GM12878 (cell line): ENCODE data around the gene PRMT2.

Source experiments
- CHD4 ChIP-seq: fragments of 200-600 bp; sonication (generic); IDR thresholded peaks from 2 replicates; pipeline ENCODE4 v1.6.1; 2016; ENCODE audit warnings: mild to moderate bottlenecking
- CREB1 ChIP-seq: IDR thresholded peaks from 2 replicates; pipeline ENCODE4 v1.6.1; 2012; ENCODE audit warnings: low read depth, mild to moderate bottlenecking, inconsistent platforms
- CTCF ChIP-seq, 3 experiments: IDR thresholded peaks in 2 of 3; conservative IDR thresholded peaks in 1 of 3; 2 replicates each; pipeline ENCODE4 v1.5.1; 2011; ENCODE audit warnings: low read depth in 3 of 3, low read length in 3 of 3, mild to moderate bottlenecking in 3 of 3, control low read depth in 2 of 3, moderate library complexity in 2 of 3, inconsistent platforms in 1 of 3, mixed read lengths in 1 of 3; ENCODE audit not compliant: control insufficient read depth in 2 of 3, insufficient read depth in 1 of 3; ENCODE audit errors: extremely low read depth in 1 of 3
- EGR1 ChIP-seq, 2 experiments: IDR thresholded peaks; 1 replicate in 1 of 2; 2 replicates in 1 of 2; pipeline ENCODE4 v1.6.1; 2011 to 2012; ENCODE audit warnings: low read depth in 2 of 2, low read length in 2 of 2, borderline replicate concordance in 1 of 2, mild to moderate bottlenecking in 1 of 2, moderate library complexity in 1 of 2
- ETV6 ChIP-seq, 2 experiments: fragments of 450-650 bp in 1 of 2; IDR thresholded peaks in 1 of 2; conservative IDR thresholded peaks in 1 of 2; 2 replicates each; pipeline ENCODE4 v1.6.1; 2014; ENCODE audit warnings: antibody characterized with exemption in 1 of 2, borderline replicate concordance in 1 of 2, low read depth in 1 of 2, mild to moderate bottlenecking in 1 of 2, moderate library complexity in 1 of 2
- GABPA ChIP-seq: IDR thresholded peaks from 2 replicates; pipeline ENCODE4 v1.6.1; 2014; ENCODE audit warnings: antibody characterized with exemption, low read depth, mild to moderate bottlenecking, inconsistent platforms
- MYC ChIP-seq: IDR thresholded peaks from 2 replicates; pipeline ENCODE4 v1.6.1; 2011; ENCODE audit warnings: mild to moderate bottlenecking, low read length, moderate library complexity, inconsistent platforms; ENCODE audit not compliant: insufficient read depth, insufficient replicate concordance, insufficient read length, severe bottlenecking
- POLR2A ChIP-seq: IDR thresholded peaks from 2 replicates; pipeline ENCODE4 v1.6.1; 2011; ENCODE audit warnings: low read depth, mild to moderate bottlenecking, low read length
- POLR2AphosphoS5 ChIP-seq: IDR thresholded peaks from 2 replicates; pipeline ENCODE4 v1.6.1; 2011; ENCODE audit warnings: mild to moderate bottlenecking, low read length, inconsistent platforms
- RBBP5 ChIP-seq: fragments of 200-600 bp; sonication (generic); conservative IDR thresholded peaks from 2 replicates; pipeline ENCODE4 v1.6.1; 2016
- SMAD1 ChIP-seq: fragments of 450-650 bp; IDR thresholded peaks from 2 replicates; pipeline ENCODE4 v1.6.1; 2018; ENCODE audit warnings: mild to moderate bottlenecking, low read depth; ENCODE audit not compliant: partially characterized antibody
- SMC3 ChIP-seq: IDR thresholded peaks from 2 replicates; pipeline ENCODE4 v1.6.1; 2011; ENCODE audit warnings: low read length, improper control_type of control experiment, borderline replicate concordance
- SUZ12 ChIP-seq: fragments of 200-600 bp; sonication (generic); IDR thresholded peaks from one replicate; pipeline ENCODE4 v1.6.1; 2018; ENCODE audit warnings: antibody characterized with exemption, mild to moderate bottlenecking; ENCODE audit not compliant: unreplicated experiment
- USF1 ChIP-seq: IDR thresholded peaks from 2 replicates; pipeline ENCODE4 v1.6.1; 2011; ENCODE audit warnings: borderline replicate concordance, low read depth, mild to moderate bottlenecking, moderate library complexity, mixed read lengths, low read length; ENCODE audit not compliant: insufficient read depth; ENCODE audit errors: extremely low read length

GRCh38 chr21:46626536-46626935, 8.9 kb upstream of the PRMT2 start:
- TF ChIP-seq CTCF (IDR thresholded peaks at IDR 0.05 in 2 of 3, conservative IDR thresholded peaks at IDR 0.05 in 1 of 3; ENCODE audit: control insufficient read depth in 2 of 3, extremely low read depth in 1 of 3, insufficient read depth in 1 of 3, low read depth in 3 of 3, low read length in 3 of 3) (no peak), SUZ12 (no peak), EGR1 (IDR thresholded peaks at IDR 0.05; ENCODE audit: borderline replicate concordance in 1 of 2, low read depth in 2 of 2, low read length in 2 of 2) (no peak), CHD4 (no peak), GABPA (no peak), POLR2AphosphoS5 (no peak), POLR2A (no peak), CREB1 (no peak), SMC3 (no peak), SMAD1 (no peak), ETV6 (conservative IDR thresholded peaks at IDR 0.05 in 1 of 2, IDR thresholded peaks at IDR 0.05 in 1 of 2; ENCODE audit: borderline replicate concordance in 1 of 2, low read depth in 1 of 2) (no peak), RBBP5 (no peak), MYC (no peak), USF1 (no peak)
